Ovary (tissue), 3 donors: ENCODE data around the gene EXOC3L1.

Experiments
- POLR2A ChIP-seq: fragments of 450-650 bp; IDR thresholded peaks from one replicate; pipeline ENCODE4 v1.6.1; 2017; ENCODE audit warnings: antibody characterized with exemption, mild to moderate bottlenecking, moderate library complexity
- TF ChIP-seq, protein P1 (sequence below), 3 donors: fragments of 450-650 bp in 2 of 3; fragments of 200-600 bp in 1 of 3; IDR thresholded peaks; one replicate each; pipeline versions ENCODE4 v1.5.1 to v1.8.0; 2016 to 2022; ENCODE audit warnings: antibody characterized with exemption in 3 of 3, mild to moderate bottlenecking in 1 of 3
- donor health status: DM: no; HTN: no; CAD: no.

DNA sequence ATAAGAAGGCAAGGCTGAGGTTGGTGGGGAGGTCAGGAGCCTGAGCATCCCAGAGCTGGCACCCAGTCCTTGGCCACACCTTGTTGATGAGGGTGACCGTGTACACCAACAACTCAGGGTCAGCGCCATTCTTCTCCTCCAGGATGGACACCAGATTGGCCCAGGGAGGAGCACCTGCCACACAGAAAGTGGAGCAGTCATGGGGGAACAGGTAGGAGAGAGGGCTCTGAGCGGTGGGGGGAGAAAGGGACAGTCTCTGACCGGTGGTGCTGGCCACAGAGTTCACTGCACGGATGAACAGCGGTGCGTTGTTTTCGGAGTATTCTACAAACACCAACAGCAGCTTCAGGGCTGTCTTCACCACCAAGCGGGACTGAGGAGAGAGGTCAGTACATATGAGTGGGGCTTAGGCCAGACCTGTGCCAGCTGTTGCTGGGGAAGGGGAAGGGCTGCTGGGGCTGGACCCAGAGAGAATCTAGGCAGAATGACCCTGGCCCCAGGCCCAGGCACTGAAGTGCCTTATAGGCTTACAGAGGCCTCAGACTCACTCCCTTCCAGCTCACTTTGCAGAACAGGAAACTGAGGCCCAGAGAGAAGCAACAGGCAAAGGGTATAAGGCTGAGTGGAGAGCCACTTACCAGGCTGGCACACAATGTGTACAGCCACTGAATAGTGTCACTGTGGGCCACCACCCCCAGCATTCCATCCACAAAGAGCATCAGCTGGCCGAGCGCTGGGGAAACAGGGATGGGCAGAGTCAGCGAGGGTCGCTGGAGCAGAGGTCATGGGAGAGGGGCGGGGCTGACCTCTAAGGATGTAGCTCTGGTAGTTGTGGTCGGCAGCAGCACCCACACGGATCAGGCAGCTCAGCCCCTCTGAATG is 47.7 kb upstream of the EXOC3L1 start:
- no peak for TF ChIP-seq POLR2A
- TF ChIP-seq, protein P1, sequence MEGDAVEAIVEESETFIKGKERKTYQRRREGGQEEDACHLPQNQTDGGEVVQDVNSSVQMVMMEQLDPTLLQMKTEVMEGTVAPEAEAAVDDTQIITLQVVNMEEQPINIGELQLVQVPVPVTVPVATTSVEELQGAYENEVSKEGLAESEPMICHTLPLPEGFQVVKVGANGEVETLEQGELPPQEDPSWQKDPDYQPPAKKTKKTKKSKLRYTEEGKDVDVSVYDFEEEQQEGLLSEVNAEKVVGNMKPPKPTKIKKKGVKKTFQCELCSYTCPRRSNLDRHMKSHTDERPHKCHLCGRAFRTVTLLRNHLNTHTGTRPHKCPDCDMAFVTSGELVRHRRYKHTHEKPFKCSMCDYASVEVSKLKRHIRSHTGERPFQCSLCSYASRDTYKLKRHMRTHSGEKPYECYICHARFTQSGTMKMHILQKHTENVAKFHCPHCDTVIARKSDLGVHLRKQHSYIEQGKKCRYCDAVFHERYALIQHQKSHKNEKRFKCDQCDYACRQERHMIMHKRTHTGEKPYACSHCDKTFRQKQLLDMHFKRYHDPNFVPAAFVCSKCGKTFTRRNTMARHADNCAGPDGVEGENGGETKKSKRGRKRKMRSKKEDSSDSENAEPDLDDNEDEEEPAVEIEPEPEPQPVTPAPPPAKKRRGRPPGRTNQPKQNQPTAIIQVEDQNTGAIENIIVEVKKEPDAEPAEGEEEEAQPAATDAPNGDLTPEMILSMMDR (IDR thresholded peaks at IDR 0.05), result no peak
